Stimulated activated naive CD8-positive, alpha-beta T cell treated with anti-CD3 and anti-CD28 coated beads, Interleukin-15, Interleukin-2, amounts not matched to agents 100 ng/mL and 50 ng/mL, for 24 hours (primary cell): ENCODE data around the gene CIAO3.
"Not testable (repeated sequence)": the region's sequence is repeated elsewhere in the genome, so short reads cannot be mapped to it uniquely, and the experiment has no call there.

Experiments used
- H3K27ac Mint-ChIP-seq: one replicate; pipeline ENCODE4 v1.8.0; 2021; ENCODE audit warnings: mild to moderate bottlenecking, mixed read lengths
- H3K27me3 Mint-ChIP-seq: one replicate; pipeline ENCODE4 v1.8.0; 2021; ENCODE audit warnings: mixed read lengths
- H3K36me3 Mint-ChIP-seq: one replicate; pipeline ENCODE4 v1.8.0; 2021; ENCODE audit warnings: low read depth, mixed read lengths
- H3K4me1 Mint-ChIP-seq: one replicate; pipeline ENCODE4 v1.8.0; 2021; ENCODE audit warnings: low read depth, mixed read lengths
- H3K4me3 Mint-ChIP-seq: one replicate; pipeline ENCODE4 v1.8.0; 2021; ENCODE audit warnings: mild to moderate bottlenecking, mixed read lengths
- H3K9me3 Mint-ChIP-seq: one replicate; pipeline ENCODE4 v1.8.0; 2021; ENCODE audit warnings: mixed read lengths

The CIAO3 gene

DNA sequence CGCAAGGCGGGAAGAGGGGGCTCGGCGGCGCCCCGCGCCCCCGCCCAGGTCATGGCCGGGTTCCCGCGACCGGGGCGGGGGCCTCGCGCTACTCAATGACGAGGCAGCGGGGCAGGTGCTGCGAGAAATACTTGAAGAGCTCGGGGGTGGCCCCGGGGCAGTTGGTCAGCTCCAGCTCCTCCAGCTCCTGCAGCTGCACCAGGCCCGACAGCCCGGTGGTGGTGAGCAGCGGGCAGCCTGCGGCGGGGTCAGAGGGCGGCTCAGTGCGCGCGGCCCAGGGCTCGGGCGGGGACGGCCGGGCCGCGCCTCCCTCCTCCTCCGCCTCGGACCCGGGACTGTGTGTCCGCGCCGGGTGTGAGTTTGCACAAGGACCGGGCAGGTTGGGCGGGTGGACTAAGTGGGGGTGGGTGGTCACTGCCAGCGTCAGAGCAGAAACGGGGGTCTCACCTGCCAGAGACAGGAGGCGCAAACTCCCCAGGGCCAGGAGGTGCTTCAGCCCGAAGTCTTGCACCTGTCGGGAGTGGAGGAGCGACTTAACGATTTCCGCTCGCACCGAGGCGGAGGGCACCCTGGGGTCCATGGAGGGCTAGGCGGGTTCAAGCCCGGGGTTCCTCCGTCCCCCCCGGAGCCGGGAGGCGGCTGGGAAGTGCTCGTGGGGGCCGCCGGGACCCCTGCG is 46.5 kb downstream of the CIAO3 start:
- peaks cover 3% of the 10 kb centered on the region for H3K27me3 Mint-ChIP-seq
- no peak overlapping the region for H3K27ac Mint-ChIP-seq

DNA sequence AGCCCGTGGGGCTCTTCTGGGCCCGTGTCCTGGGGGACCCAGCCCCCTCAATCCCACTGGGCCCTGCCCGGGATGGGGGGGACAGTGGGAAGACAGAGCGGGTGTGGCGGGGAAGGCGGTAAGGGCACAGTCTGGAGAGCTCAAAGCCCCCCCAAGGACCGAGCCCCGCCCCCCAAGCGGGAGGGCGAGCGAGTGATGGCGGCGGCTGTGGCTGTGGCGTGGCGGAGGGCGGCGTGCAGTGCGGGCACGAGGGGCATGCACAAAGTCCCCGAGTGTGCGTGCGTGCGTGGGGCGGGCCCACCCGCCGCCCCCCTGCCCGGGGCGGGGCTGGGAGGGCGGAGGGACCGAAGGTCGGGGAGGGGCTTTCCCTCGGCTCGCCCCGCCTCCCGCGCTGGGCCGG is 47.0 kb downstream of the CIAO3 start:
- Mint-ChIP-seq H3K4me1 (peaks cover 34% of the 10 kb centered on the region), H3K27ac (no peak overlapping the region), H3K9me3 (no peaks in the 10 kb centered on the region), H3K4me3 (no peak overlapping the region), H3K27me3 (peaks cover 3% of the 10 kb centered on the region), H3K36me3 (no peaks in the 10 kb centered on the region)

More for the DNA sequence above, 46.5 kb downstream of the CIAO3 start:
- peaks cover 30% of the 10 kb centered on the region for H3K4me1 Mint-ChIP-seq
- peak overlapping the region; percentile 47 for H3K4me3 Mint-ChIP-seq
- no peaks in the 10 kb centered on the region for H3K9me3 Mint-ChIP-seq
- H3K36me3 Mint-ChIP-seq = no peaks in the 10 kb centered on the region

DNA sequence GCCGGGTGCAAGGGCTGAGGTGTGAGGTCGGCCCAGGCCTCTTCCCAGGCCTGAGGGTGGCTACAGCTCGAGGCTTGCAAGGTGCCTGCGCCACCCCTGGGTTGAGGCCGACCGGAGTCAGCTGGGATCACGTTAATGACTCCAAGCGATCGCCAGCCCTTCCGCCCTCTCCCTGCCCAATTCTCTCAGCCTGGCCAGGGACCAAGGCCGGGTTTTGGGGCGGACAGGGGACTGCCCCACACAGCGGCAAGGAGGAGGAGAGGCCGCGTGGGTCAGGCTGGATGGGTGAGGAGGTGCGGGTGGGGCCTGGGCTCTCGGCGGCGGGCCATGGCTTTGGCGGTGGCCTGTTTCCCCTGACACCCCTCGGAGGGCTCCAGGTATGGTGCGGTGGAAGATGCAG is 47.4 kb downstream of the CIAO3 start:
- Mint-ChIP-seq H3K27me3 (peaks cover 3% of the 10 kb centered on the region), H3K4me1 (peaks cover 36% of the 10 kb centered on the region), H3K36me3 (no peaks in the 10 kb centered on the region), H3K27ac (no peak overlapping the region), H3K9me3 (no peaks in the 10 kb centered on the region), H3K4me3 (no peak overlapping the region)

GRCh38 chr16:692356-693108 is 48.3 kb downstream of the CIAO3 start:
- H3K4me3 Mint-ChIP-seq = no peak overlapping the region
- H3K4me1 Mint-ChIP-seq = peaks cover 36% of the 10 kb centered on the region
- no peaks in the 10 kb centered on the region for H3K36me3 Mint-ChIP-seq
- no peak overlapping the region for H3K27ac Mint-ChIP-seq
- peaks cover 3% of the 10 kb centered on the region for H3K27me3 Mint-ChIP-seq
- no peaks in the 10 kb centered on the region for H3K9me3 Mint-ChIP-seq

DNA sequence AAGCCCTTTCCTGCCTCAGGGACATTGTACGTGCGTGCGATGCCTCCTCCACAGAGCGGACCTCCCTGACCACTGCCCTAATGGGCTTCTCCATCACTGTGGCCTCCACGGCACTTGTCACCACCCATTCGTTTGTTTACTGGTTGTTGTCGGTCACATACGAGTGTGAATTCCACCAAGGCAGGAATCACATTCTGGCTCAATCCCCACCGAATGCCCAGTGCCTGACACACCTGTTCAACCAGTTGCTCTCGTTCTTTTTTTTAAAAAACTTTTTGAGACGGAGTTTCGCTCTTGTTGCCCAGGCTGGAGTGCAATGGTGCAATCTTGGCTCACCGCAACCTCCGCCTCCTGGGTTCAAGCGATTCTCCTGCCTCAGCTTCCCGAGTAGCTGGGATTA is 49.6 kb downstream of the CIAO3 start:
- not testable (repeated sequence) for H3K36me3 Mint-ChIP-seq, H3K27me3 Mint-ChIP-seq, H3K9me3 Mint-ChIP-seq
- H3K27ac Mint-ChIP-seq = peak overlapping the region; percentile 21
- peak overlapping the region; percentile 62 for H3K4me3 Mint-ChIP-seq
- H3K4me1 Mint-ChIP-seq = peaks cover 30% of the 10 kb centered on the region

- Mint-ChIP-seq H3K27ac (peak overlapping the region; percentile 77), H3K36me3 (no peaks in the 10 kb centered on the region), H3K9me3 (no peaks in the 10 kb centered on the region)
Measured at GRCh38 chr16:689175-689897, 51.5 kb downstream of the CIAO3 start.

GRCh38 chr16:687499-687898 is 53.3 kb downstream of the CIAO3 start:
- no peaks in the 10 kb centered on the region for H3K9me3 Mint-ChIP-seq
- no peak overlapping the region for H3K27ac Mint-ChIP-seq
- H3K36me3 Mint-ChIP-seq = peaks cover 4% of the 10 kb centered on the region
- H3K4me1 Mint-ChIP-seq = peaks cover 36% of the 10 kb centered on the region
- peaks cover 3% of the 10 kb centered on the region for H3K27me3 Mint-ChIP-seq
- H3K4me3 Mint-ChIP-seq = peak overlapping the region; percentile 3

More at GRCh38 chr16:689175-689897, 51.5 kb downstream of the CIAO3 start:
- peak overlapping the region; percentile 90 for H3K4me3 Mint-ChIP-seq
- peaks cover 27% of the 10 kb centered on the region for H3K4me1 Mint-ChIP-seq
- peaks cover 3% of the 10 kb centered on the region for H3K27me3 Mint-ChIP-seq

GRCh38 chr16:686459-687260 is 54.1 kb downstream of the CIAO3 start:
- H3K9me3 Mint-ChIP-seq = no peaks in the 10 kb centered on the region
- H3K4me3 Mint-ChIP-seq = no peak overlapping the region
- peaks cover 45% of the 10 kb centered on the region for H3K4me1 Mint-ChIP-seq
- H3K36me3 Mint-ChIP-seq = peaks cover 13% of the 10 kb centered on the region
- H3K27ac Mint-ChIP-seq = no peak overlapping the region
- H3K27me3 Mint-ChIP-seq = no peaks in the 10 kb centered on the region

- H3K36me3 Mint-ChIP-seq = peaks cover 20% of the 10 kb centered on the region
- no peaks in the 10 kb centered on the region for H3K9me3 Mint-ChIP-seq
- no peaks in the 10 kb centered on the region for H3K27me3 Mint-ChIP-seq
- no peak overlapping the region for H3K27ac Mint-ChIP-seq
- no peak overlapping the region for H3K4me3 Mint-ChIP-seq
- peaks cover 48% of the 10 kb centered on the region for H3K4me1 Mint-ChIP-seq
Measured at GRCh38 chr16:685967-686366, 54.8 kb downstream of the CIAO3 start.

- H3K27ac Mint-ChIP-seq = no peak overlapping the region
- no peaks in the 10 kb centered on the region for H3K9me3 Mint-ChIP-seq
- peaks cover 21% of the 10 kb centered on the region for H3K36me3 Mint-ChIP-seq
- peaks cover 42% of the 10 kb centered on the region for H3K4me1 Mint-ChIP-seq
- no peaks in the 10 kb centered on the region for H3K27me3 Mint-ChIP-seq
- peak overlapping the region; percentile 3 for H3K4me3 Mint-ChIP-seq
Measured at GRCh38 chr16:684961-685696, 55.7 kb downstream of the CIAO3 start.

DNA sequence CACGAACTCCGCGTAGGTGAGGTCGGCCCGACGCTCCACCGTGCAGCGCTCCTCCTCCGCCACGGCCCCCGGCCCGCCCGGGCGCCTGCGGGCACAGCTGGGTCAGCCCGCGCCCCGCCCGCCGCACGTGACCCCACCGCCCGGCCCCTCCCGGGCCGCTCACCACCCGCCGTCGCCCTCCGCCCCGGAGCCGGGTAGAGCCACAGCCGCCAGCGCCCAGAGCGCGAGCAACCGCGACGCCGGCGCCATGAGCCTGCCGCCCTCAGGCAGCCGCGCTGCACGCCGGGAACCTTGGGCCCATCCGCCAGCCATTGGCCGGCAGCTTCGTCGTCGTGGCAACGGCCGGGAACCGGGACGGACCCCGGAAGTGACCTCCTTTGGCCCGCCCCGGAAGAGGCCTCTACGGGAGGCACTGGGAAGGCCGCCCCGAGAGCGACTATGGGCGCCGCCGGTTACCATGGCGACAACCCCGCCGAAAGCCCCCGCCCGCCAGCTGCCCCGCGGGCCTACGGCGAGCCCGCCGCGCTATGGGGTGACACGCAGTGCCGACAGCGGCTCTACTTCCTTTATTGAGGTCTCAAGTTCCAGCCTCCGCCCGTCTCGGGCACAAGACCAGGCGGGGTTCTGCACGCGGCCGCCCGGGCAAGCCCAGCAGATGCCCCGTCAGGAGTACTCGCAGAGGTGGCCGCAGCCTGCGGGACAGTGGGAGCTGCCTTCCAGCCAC is 56.6 kb downstream of the CIAO3 start, which contains the start of gene JMJD8:
Gene JMJD8, minus strand, starts transcription at position 264 of the 724 bp plus-strand sequence. Its CDS starts 15 bp downstream, at position 249.
- Mint-ChIP-seq H3K9me3 (no peaks in the 10 kb centered on the region), H3K36me3 (peaks cover 21% of the 10 kb centered on the region), H3K4me3 (peak within 1 kb of the TSS; percentile 85), H3K27me3 (no peaks in the 10 kb centered on the region), H3K4me1 (peaks cover 39% of the 10 kb centered on the region), H3K27ac (peak within 1 kb of the TSS; percentile 63)

GRCh38 chr16:683396-684070 is 57.3 kb downstream of the CIAO3 start:
- H3K4me3 Mint-ChIP-seq = peak overlapping the region; percentile 85
- H3K27me3 Mint-ChIP-seq = no peaks in the 10 kb centered on the region
- H3K27ac Mint-ChIP-seq = peak overlapping the region; percentile 63
- H3K4me1 Mint-ChIP-seq = peaks cover 33% of the 10 kb centered on the region
- H3K9me3 Mint-ChIP-seq = no peaks in the 10 kb centered on the region
- H3K36me3 Mint-ChIP-seq = peaks cover 21% of the 10 kb centered on the region
